ENCODE data around the gene ALDH3B1.

GRCh38 chr11:68032997-68033707 is 23.0 kb downstream of the ALDH3B1 start:
- TF ChIP-seq SP1 (IDR thresholded peaks at IDR 0.05) = no peak
- no peak for TF ChIP-seq CTCF (IDR thresholded peaks at IDR 0.05; ENCODE audit: low read depth, low read length, missing input control)
- no peak for TF ChIP-seq TAF1 (conservative IDR thresholded peaks at IDR 0.05)
- TF ChIP-seq FOXA1 (IDR thresholded peaks at IDR 0.05) = no peak
- no peak for TF ChIP-seq YY1 (IDR thresholded peaks at IDR 0.05)
- no peak for TF ChIP-seq REST (IDR thresholded peaks at IDR 0.05)
- no peak for TF ChIP-seq ZBTB33 (IDR thresholded peaks at IDR 0.05)
- TF ChIP-seq EGR1 (IDR thresholded peaks at IDR 0.05; ENCODE audit: low read depth in 2 of 2) = no peak
- no peak for TF ChIP-seq JUND (IDR thresholded peaks at IDR 0.05)
- TF ChIP-seq RAD21 (IDR thresholded peaks at IDR 0.05) = no peak
- TF ChIP-seq GABPA (IDR thresholded peaks at IDR 0.05 in 1 of 2, conservative IDR thresholded peaks at IDR 0.05 in 1 of 2) = no peak
- no peak for TF ChIP-seq ATF3 (IDR thresholded peaks at IDR 0.05)
